ENCODE measurements around the gene OLA1.

- TF ChIP-seq REST (IDR thresholded peaks at IDR 0.05; ENCODE audit: insufficient read depth in 1 of 2, low read depth in 2 of 2, low read length in 2 of 2) (no peak), TAF1 (IDR thresholded peaks at IDR 0.05; ENCODE audit: borderline replicate concordance, insufficient read depth, low read length) (no peak), POLR2AphosphoS5 (IDR thresholded peaks at IDR 0.05; ENCODE audit: low read depth, low read length) (no peak)
Measured at GRCh38 chr2:174062934-174063333, 185.4 kb downstream of the OLA1 start.

All from PFSK-1 (cell line).